Stimulated activated naive CD4-positive, alpha-beta T cell (primary cell): Measurements from ENCODE around the gene SLC43A3.
A peak's percentile ranks its signal among the peaks of the same experiment; 100 is the strongest.
"Not testable (repeated sequence)": the region's sequence is repeated elsewhere in the genome, so short reads cannot be mapped to it uniquely, and the experiment has no call there.

Experiments used
- DNase-seq, 6 experiments: peaks; one replicate each; lab custom pipeline; 2025; lab: John Stamatoyannopoulos, UW

The SLC43A3 gene

GRCh38 chr11:57459164-57460021 lies 32.5 kb upstream of the SLC43A3 start:
- DNase-seq = peak in 3 of 6 experiments; percentile 26 to 56 (median 36)

- DNase-seq = peak in 4 of 6 experiments; percentile 10 to 56 (median 38)
Observed at GRCh38 chr11:57458410-57459163, 31.7 kb upstream of the SLC43A3 start.

GRCh38 chr11:57458060-57458409 lies 31.1 kb upstream of the SLC43A3 start:
- peak in 1 of 6 experiments; percentile 39 for DNase-seq

GRCh38 chr11:57457643-57458023 lies 30.7 kb upstream of the SLC43A3 start:
- no peak for DNase-seq

- DNase-seq = peak; percentile 30 to 80 (median 62)
Observed at GRCh38 chr11:57456960-57457642, 30.2 kb upstream of the SLC43A3 start.

GRCh38 chr11:57453543-57454177 lies 26.7 kb upstream of the SLC43A3 start:
- DNase-seq = no peak

GRCh38 chr11:57446055-57446454 lies 19.1 kb upstream of the SLC43A3 start:
- DNase-seq = no peak

- not testable (repeated sequence) for DNase-seq
Observed at GRCh38 chr11:57445122-57445394, 18.1 kb upstream of the SLC43A3 start.

GRCh38 chr11:57444362-57445121 lies 17.6 kb upstream of the SLC43A3 start:
- DNase-seq = no peak

GRCh38 chr11:57440744-57441414 lies 14.0 kb upstream of the SLC43A3 start:
- DNase-seq = no peak

GRCh38 chr11:57439786-57440185 lies 12.9 kb upstream of the SLC43A3 start:
- DNase-seq = no peak

GRCh38 chr11:57438345-57439285 lies 11.7 kb upstream of the SLC43A3 start:
- no peak for DNase-seq

- no peak for DNase-seq
Observed at GRCh38 chr11:57436031-57436430, 9.1 kb upstream of the SLC43A3 start.

- no peak for DNase-seq
Observed at GRCh38 chr11:57434640-57435546, 8.0 kb upstream of the SLC43A3 start.

GRCh38 chr11:57432714-57433163 lies 5.8 kb upstream of the SLC43A3 start:
- no peak for DNase-seq

- no peak for DNase-seq
Observed at GRCh38 chr11:57432149-57432561, 5.2 kb upstream of the SLC43A3 start.

GRCh38 chr11:57430952-57431351 lies 4.0 kb upstream of the SLC43A3 start:
- no peak for DNase-seq

GRCh38 chr11:57429946-57430345 lies 3.0 kb upstream of the SLC43A3 start:
- DNase-seq = no peak

- DNase-seq = no peak
Observed at GRCh38 chr11:57428643-57429042, 1.7 kb upstream of the SLC43A3 start.
